Keratinocyte (primary cell): ENCODE results near the gene MSL3B.

ENCODE experiments used
- DNase-seq: peaks from one replicate; pipeline ENCODE4 v3.0.0-alpha.2; 2011; ENCODE audit warnings: low read depth, missing footprints, low spot score
- FAIRE-seq: peaks from 2 replicates; lab custom pipeline; 2011; peaks lifted over from hg19 to GRCh38; lab: Jason Lieb, UNC
- H2AFZ ChIP-seq: 2 replicates; pipeline ENCODE4 v1.6.0; 2012; ENCODE audit warnings: low read length, control low read depth, inconsistent platforms; ENCODE audit not compliant: control insufficient read depth
- H3K27ac ChIP-seq: 2 replicates; pipeline ENCODE4 v1.5.1; 2011; ENCODE audit warnings: low read length; ENCODE audit not compliant: control insufficient read depth, insufficient read depth
- H3K27me3 ChIP-seq: 3 replicates; pipeline ENCODE4 v1.6.0; 2011; ENCODE audit warnings: low read length; ENCODE audit not compliant: control insufficient read depth, insufficient read depth; ENCODE audit errors: extremely low read depth
- H3K36me3 ChIP-seq, 2 experiments: 2 replicates in 1 of 2; 3 replicates in 1 of 2; pipeline ENCODE4 v1.5.1; 2011; ENCODE audit warnings: low read length in 2 of 2, mild to moderate bottlenecking in 1 of 2; ENCODE audit not compliant: control insufficient read depth in 2 of 2, insufficient read depth in 2 of 2; ENCODE audit errors: extremely low read depth in 1 of 2
- H3K4me1 ChIP-seq: 3 replicates; pipeline ENCODE4 v1.5.1; 2011; ENCODE audit warnings: low read length; ENCODE audit not compliant: control insufficient read depth, insufficient read depth; ENCODE audit errors: extremely low read depth
- H3K4me2 ChIP-seq: 3 replicates; pipeline ENCODE4 v1.6.0; 2011; ENCODE audit warnings: low read depth, low read length; ENCODE audit not compliant: control insufficient read depth, insufficient read depth; ENCODE audit errors: extremely low read depth
- H3K4me3 ChIP-seq, 3 experiments: fragments of 200-600 bp in 1 of 3; sonication (generic) in 1 of 3; 2 replicates in 2 of 3; 3 replicates in 1 of 3; pipeline ENCODE4 v1.5.1; 2011 to 2016; ENCODE audit warnings: low read length in 3 of 3, mild to moderate bottlenecking in 3 of 3, control low read depth in 2 of 3, inconsistent platforms in 1 of 3, low read depth in 1 of 3, mixed read lengths in 1 of 3, mixed run types in 1 of 3, moderate library complexity in 1 of 3; ENCODE audit not compliant: control insufficient read depth in 2 of 3, insufficient read depth in 2 of 3; ENCODE audit errors: extremely low read depth in 1 of 3
- H3K79me2 ChIP-seq: 2 replicates; pipeline ENCODE4 v1.6.0; 2012; ENCODE audit warnings: low read length; ENCODE audit not compliant: control insufficient read depth, insufficient read depth
- H3K9ac ChIP-seq: 3 replicates; pipeline ENCODE4 v1.6.0; 2011; ENCODE audit warnings: low read length; ENCODE audit not compliant: control insufficient read depth, insufficient read depth; ENCODE audit errors: extremely low read depth
- H3K9me1 ChIP-seq: 3 replicates; pipeline ENCODE4 v1.6.0; 2011; ENCODE audit warnings: low read length; ENCODE audit not compliant: control insufficient read depth, insufficient read depth; ENCODE audit errors: extremely low read depth
- H3K9me3 ChIP-seq: 2 replicates; pipeline ENCODE4 v1.5.1; 2012; ENCODE audit warnings: low read depth, low read length; ENCODE audit not compliant: control insufficient read depth
- H4K20me1 ChIP-seq: 3 replicates; pipeline ENCODE4 v1.6.0; 2011; ENCODE audit warnings: low read length; ENCODE audit not compliant: control insufficient read depth, insufficient read depth; ENCODE audit errors: extremely low read depth
- EZH2 ChIP-seq: IDR thresholded peaks from one replicate; pipeline ENCODE4 v1.6.1; 2012; ENCODE audit warnings: inconsistent platforms, mild to moderate bottlenecking, low read length, moderate library complexity
- dilution Hi-C: fragments of 300-500 bp; cut with MboI; formaldehyde crosslinking; loops from one replicate; pipeline ENCODE4 v1.7.0; 2020; ENCODE audit warnings: low sequenced_read_pairs; ENCODE audit not compliant: extremely low pct_ligation_motif_present
- TF ChIP-seq, protein P1 (sequence below), 3 experiments: IDR thresholded peaks in 1 of 3; conservative IDR thresholded peaks in 1 of 3; optimal IDR thresholded peaks in 1 of 3; 2 replicates in 2 of 3; 3 replicates in 1 of 3; pipeline versions ENCODE3 to v1.5.1; 2011; ENCODE audit warnings: low read length in 3 of 3, mild to moderate bottlenecking in 3 of 3, moderate library complexity in 2 of 3, control low read depth in 1 of 3, inconsistent platforms in 1 of 3; ENCODE audit not compliant: insufficient read depth in 2 of 3; ENCODE audit errors: extremely low read depth in 1 of 3

MSL3B gene

GRCh38 chr2:233819884-233820773 is 48.1 kb downstream of the MSL3B start:
- Histone ChIP-seq H2AFZ (no peak overlapping the region), H3K27ac (no peak overlapping the region), H3K9me1 (no peaks in the 10 kb centered on the region), H3K9ac (no peak overlapping the region), H3K9me3 (no peaks in the 10 kb centered on the region), H3K4me2 (no peak overlapping the region), H4K20me1 (no peaks in the 10 kb centered on the region), H3K36me3 (no peaks in the 10 kb centered on the region), H3K4me1 (no peaks in the 10 kb centered on the region), H3K79me2 (no peaks in the 10 kb centered on the region), H3K27me3 (peaks cover 5% of the 10 kb centered on the region), H3K4me3 (no peak overlapping the region)
- FAIRE-seq, result no peak
- TF ChIP-seq, protein P1, sequence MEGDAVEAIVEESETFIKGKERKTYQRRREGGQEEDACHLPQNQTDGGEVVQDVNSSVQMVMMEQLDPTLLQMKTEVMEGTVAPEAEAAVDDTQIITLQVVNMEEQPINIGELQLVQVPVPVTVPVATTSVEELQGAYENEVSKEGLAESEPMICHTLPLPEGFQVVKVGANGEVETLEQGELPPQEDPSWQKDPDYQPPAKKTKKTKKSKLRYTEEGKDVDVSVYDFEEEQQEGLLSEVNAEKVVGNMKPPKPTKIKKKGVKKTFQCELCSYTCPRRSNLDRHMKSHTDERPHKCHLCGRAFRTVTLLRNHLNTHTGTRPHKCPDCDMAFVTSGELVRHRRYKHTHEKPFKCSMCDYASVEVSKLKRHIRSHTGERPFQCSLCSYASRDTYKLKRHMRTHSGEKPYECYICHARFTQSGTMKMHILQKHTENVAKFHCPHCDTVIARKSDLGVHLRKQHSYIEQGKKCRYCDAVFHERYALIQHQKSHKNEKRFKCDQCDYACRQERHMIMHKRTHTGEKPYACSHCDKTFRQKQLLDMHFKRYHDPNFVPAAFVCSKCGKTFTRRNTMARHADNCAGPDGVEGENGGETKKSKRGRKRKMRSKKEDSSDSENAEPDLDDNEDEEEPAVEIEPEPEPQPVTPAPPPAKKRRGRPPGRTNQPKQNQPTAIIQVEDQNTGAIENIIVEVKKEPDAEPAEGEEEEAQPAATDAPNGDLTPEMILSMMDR (optimal IDR thresholded peaks at IDR 0.05 in 1 of 3, IDR thresholded peaks at IDR 0.05 in 1 of 3, conservative IDR thresholded peaks at IDR 0.05 in 1 of 3; ENCODE audit: extremely low read depth in 1 of 3, insufficient read depth in 2 of 3, low read length in 3 of 3), result no peak
- no peak for TF ChIP-seq EZH2
- dilution Hi-C loops, result no loop called here
- DNase-seq, result no peak

DNA sequence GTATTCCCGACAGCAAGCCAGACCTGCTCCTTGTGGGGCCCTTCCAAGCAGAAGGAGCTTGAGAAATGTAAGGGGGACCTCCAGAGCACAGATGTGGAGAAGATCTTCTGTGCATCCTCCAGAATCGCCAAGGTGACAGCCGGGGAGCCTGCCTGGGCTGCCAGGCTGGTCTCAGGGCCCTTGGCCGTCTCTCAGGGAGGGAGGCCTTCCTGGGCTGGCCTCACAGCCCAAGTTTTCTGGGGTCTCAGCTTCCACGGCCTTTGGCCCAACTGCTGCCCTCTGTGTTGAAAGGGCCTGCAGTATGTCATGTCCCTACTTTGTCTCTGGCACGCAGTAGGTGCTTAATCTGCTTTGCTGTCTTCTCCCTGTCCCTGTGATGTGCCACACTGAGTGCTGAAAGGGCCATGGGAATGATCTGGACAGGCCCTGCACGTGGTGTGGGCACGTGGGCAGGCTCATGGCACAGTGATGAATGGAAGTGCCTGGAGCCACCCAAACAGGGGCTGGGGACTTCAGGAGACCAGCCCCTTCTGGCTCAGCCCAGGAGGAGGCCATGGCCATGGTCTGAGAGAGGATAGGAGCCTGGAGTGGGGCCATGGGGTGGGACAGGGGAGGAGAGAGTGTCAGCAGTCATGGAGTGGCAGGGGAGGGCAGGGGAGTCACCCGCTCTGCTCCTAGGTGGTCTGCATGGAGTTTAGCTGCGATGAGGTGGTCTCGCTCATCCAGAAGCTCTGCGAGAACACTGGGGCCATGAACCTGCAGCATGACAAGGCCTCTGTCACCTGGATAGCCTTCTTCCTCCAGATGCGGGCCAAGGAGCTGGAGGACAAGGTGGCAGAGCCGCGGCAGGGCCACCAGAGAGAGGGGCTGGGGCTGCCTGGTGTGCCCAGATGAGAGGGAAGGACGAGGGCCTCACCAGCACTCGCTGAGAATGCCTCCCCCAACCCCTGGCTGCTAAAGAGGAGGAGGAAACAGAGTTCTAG is 49.3 kb downstream of the MSL3B start:
- H3K27me3 ChIP-seq, result peaks cover 5% of the 10 kb centered on the region

More for the DNA sequence above, 49.3 kb downstream of the MSL3B start:
- TF ChIP-seq, protein P1 (optimal IDR thresholded peaks at IDR 0.05 in 1 of 3, IDR thresholded peaks at IDR 0.05 in 1 of 3, conservative IDR thresholded peaks at IDR 0.05 in 1 of 3; ENCODE audit: extremely low read depth in 1 of 3, insufficient read depth in 2 of 3, low read length in 3 of 3), result no peak
- TF ChIP-seq EZH2, result no peak
- Histone ChIP-seq H3K79me2 (no peaks in the 10 kb centered on the region), H3K9me3 (no peaks in the 10 kb centered on the region), H3K4me2 (no peak overlapping the region), H3K4me3 (no peak overlapping the region), H3K27ac (no peak overlapping the region), H4K20me1 (no peaks in the 10 kb centered on the region), H3K36me3 (no peaks in the 10 kb centered on the region), H2AFZ (no peak overlapping the region), H3K9me1 (no peaks in the 10 kb centered on the region), H3K9ac (no peak overlapping the region), H3K4me1 (no peaks in the 10 kb centered on the region)
- DNase-seq (no peak), FAIRE-seq (no peak)
- dilution Hi-C loops, result no loop called here
